Kidney (tissue), 14 donors: Measurements from ENCODE around the gene R3HDML. TPM values are rescaled to one million over a fixed set of nuclear protein-coding genes. Genes with fewer than 3 reads are reported as not detected.

Experiments used
- DNase-seq, 5 donors: peaks; one replicate each; pipeline ENCODE4 v3.0.0-alpha.2; 2013 to 2020
- FAIRE-seq: peaks from 2 replicates; lab custom pipeline; 2012; peaks lifted over from hg19 to GRCh38; lab: Jason Lieb, UNC
- H3K27ac ChIP-seq, 2 donors: one replicate each; pipeline ENCODE4 v1.7.0; 2013; ENCODE audit warnings: low read depth in 2 of 2, low read length in 2 of 2, inconsistent platforms in 1 of 2
- H3K27me3 ChIP-seq: one replicate; pipeline ENCODE4 v1.7.1; 2013; ENCODE audit warnings: low read length, inconsistent platforms; ENCODE audit not compliant: control insufficient read depth, insufficient read depth
- H3K36me3 ChIP-seq, 3 donors: one replicate each; pipeline versions ENCODE4 v1.7.0 to v1.7.1; 2013; ENCODE audit warnings: low read length in 3 of 3, control low read depth in 1 of 3, inconsistent platforms in 1 of 3; ENCODE audit not compliant: insufficient read depth in 3 of 3, control insufficient read depth in 2 of 3
- H3K4me1 ChIP-seq, 3 donors: one replicate each; pipeline versions ENCODE4 v1.7.0 to v1.7.1; 2013; ENCODE audit warnings: low read length in 3 of 3, inconsistent platforms in 1 of 3, low read depth in 1 of 3; ENCODE audit not compliant: control insufficient read depth in 2 of 3, insufficient read depth in 2 of 3
- H3K4me3 ChIP-seq, 3 donors: one replicate each; pipeline versions ENCODE4 v1.7.0 to v1.8.1; 2013; ENCODE audit warnings: low read length in 3 of 3, control low read depth in 1 of 3, inconsistent platforms in 1 of 3
- H3K9ac ChIP-seq, 3 donors: one replicate each; pipeline versions ENCODE4 v1.7.0 to v1.7.1; 2013; ENCODE audit warnings: low read length in 3 of 3, control low read depth in 1 of 3, inconsistent platforms in 1 of 3
- H3K9me3 ChIP-seq, 3 donors: one replicate each; pipeline versions ENCODE4 v1.7.0 to v1.7.1; 2013; ENCODE audit warnings: low read length in 3 of 3, control low read depth in 1 of 3, inconsistent platforms in 1 of 3; ENCODE audit not compliant: control insufficient read depth in 2 of 3, insufficient read depth in 1 of 3
- intact Hi-C: fragments of 100-400 bp; cut with DNase I; formaldehyde crosslinking; loops from one replicate; pipeline ENCODE4 v1.11.1; 2022
- polyA plus RNA-seq: library from polyadenylated mRNA; stranded (reverse); fragments of 350-450 nt; fragmentation: Illumina TruSeq; extraction: RNeasy Lipid Tissue Mini Kit (QIAGEN cat#74804); gene quantifications from one replicate; pipeline ENCODE4 v1.2.3, GENCODE V29; 2014; ENCODE audit warnings: low read depth, low replicate concordance; ENCODE audit not compliant: insufficient read depth
- total RNA-seq: library from RNA; stranded (reverse); fragmentation: NEBNext Ultra II Directional; extraction: Animal tissue kit (Norgen Biotek cat#: 25700); gene quantifications from one replicate; pipeline ENCODE4 v1.2.1, GENCODE V29; 2021
- TF ChIP-seq, protein P1 (sequence below): IDR thresholded peaks from 3 replicates; pipeline ENCODE4 v1.5.1; 2012; ENCODE audit warnings: mild to moderate bottlenecking, moderate library complexity, borderline replicate concordance; ENCODE audit not compliant: insufficient read depth; ENCODE audit errors: extremely low read depth
- donor health status: control.
- donor health status: control.
- donor health status: control.
- donor health status: control.
- donor health status: control.
- donor health status: DM: yes; HTN: yes; CAD: no.
- donor health status: Normal renal cell carcinoma (clear cell type).

The R3HDML gene
- total and polyA plus RNA-seq, 2 donors from 2014 or later = not detected

DNA sequence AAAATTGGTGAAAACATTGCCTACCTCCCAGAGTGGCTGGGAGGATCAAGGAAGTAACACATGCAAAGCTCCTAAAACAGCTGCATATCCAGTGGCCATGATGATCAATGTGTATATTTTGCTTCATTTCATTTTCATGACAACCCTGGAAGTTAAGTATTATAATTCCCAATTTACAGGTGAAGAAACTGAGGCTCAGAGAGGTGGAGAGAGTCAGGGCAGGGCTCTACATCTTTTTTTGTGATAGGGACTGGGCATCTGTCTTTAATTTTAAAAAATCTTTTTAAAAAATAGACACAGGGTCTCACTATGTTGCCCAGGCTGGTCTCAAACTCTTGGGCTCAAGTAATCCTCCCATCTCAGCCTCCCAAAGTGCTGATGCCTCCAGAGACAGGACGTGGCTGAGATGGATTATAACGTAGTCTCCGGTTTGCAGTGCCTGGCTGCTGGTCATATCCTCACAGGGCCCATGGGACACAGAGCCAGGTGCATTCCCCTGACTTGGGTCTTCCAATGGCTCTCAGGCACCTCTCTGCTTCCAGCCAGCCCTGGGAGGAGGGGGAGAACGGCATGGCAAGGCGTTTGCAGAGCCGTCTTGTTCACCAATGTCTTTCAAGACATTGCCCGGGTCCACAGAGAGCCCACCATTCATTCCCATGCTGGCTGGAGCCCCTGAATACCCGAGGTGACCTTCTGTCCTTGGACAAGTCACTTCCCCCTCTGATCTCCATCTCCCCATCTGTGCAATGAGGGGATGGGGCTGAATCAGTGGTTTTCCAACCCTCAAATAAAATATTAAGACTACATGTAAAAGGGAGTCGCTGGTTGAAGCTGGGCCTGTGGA lies 57.0 kb downstream of the R3HDML start:
- no peak for DNase-seq
- TF ChIP-seq, protein P1, sequence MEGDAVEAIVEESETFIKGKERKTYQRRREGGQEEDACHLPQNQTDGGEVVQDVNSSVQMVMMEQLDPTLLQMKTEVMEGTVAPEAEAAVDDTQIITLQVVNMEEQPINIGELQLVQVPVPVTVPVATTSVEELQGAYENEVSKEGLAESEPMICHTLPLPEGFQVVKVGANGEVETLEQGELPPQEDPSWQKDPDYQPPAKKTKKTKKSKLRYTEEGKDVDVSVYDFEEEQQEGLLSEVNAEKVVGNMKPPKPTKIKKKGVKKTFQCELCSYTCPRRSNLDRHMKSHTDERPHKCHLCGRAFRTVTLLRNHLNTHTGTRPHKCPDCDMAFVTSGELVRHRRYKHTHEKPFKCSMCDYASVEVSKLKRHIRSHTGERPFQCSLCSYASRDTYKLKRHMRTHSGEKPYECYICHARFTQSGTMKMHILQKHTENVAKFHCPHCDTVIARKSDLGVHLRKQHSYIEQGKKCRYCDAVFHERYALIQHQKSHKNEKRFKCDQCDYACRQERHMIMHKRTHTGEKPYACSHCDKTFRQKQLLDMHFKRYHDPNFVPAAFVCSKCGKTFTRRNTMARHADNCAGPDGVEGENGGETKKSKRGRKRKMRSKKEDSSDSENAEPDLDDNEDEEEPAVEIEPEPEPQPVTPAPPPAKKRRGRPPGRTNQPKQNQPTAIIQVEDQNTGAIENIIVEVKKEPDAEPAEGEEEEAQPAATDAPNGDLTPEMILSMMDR = no peak
- no peak for FAIRE-seq
- Histone ChIP-seq H3K27me3 (no peaks in the 10 kb centered on the region), H3K36me3 (peaks cover 0 to 5% (median 0%) of the 10 kb centered on the region in 3 donors), H3K4me1 (peaks cover 0 to 11% (median 5%) of the 10 kb centered on the region in 3 donors), H3K9me3 (no peaks in the 10 kb centered on the region), H3K9ac (peak overlapping the region in 1 of 3 donors; percentile 42), H3K27ac (peak overlapping the region; percentile 34 to 76), H3K4me3 (peak overlapping the region in 2 of 3 donors; percentile 62 to 76)
- intact Hi-C loops = no loop called here

- Histone ChIP-seq H3K9me3 (no peaks in the 10 kb centered on the region), H3K27me3 (no peaks in the 10 kb centered on the region), H3K4me1 (peaks cover 0 to 8% (median 5%) of the 10 kb centered on the region in 3 donors), H3K9ac (peak overlapping the region in 1 of 3 donors; percentile 42), H3K36me3 (peaks cover 0 to 5% (median 0%) of the 10 kb centered on the region in 3 donors), H3K4me3 (peak overlapping the region in 2 of 3 donors; percentile 62 to 76), H3K27ac (peak overlapping the region; percentile 34 to 76)
- intact Hi-C loops = no loop called here
- FAIRE-seq (no peak), DNase-seq (no peak)
- TF ChIP-seq, protein P1 = no peak
Observed at GRCh38 chr20:44394452-44394701, 57.5 kb downstream of the R3HDML start.

GRCh38 chr20:44394702-44395460 lies 58.0 kb downstream of the R3HDML start:
- intact Hi-C loops = no loop called here

More at GRCh38 chr20:44394702-44395460, 58.0 kb downstream of the R3HDML start:
- Histone ChIP-seq H3K36me3 (peaks cover 0 to 5% (median 0%) of the 10 kb centered on the region in 3 donors), H3K4me3 (peak overlapping the region in 2 of 3 donors; percentile 62 to 76), H3K4me1 (peaks cover 0 to 8% (median 4%) of the 10 kb centered on the region in 3 donors), H3K27me3 (no peaks in the 10 kb centered on the region), H3K9me3 (no peaks in the 10 kb centered on the region), H3K9ac (peak overlapping the region in 1 of 3 donors; percentile 42), H3K27ac (peak overlapping the region; percentile 56 to 76)
- FAIRE-seq (no peak), DNase-seq (no peak)
- TF ChIP-seq, protein P1 = no peak
